Karpas-422 (cell line): ENCODE measurements around the gene TRPM8. TPM values are rescaled to one million over a fixed set of nuclear protein-coding genes. Genes with fewer than 3 reads are reported as not detected.

ENCODE experiments used
- DNase-seq: peaks from one replicate; pipeline ENCODE4 v3.0.0-alpha.2; 2015
- H2AFZ ChIP-seq: fragments of 200-600 bp; sonication (generic); 2 replicates; pipeline ENCODE4 v1.6.1; 2014; ENCODE audit warnings: antibody characterized with exemption, low read length, mixed read lengths
- H3K27ac ChIP-seq: fragments of 200-600 bp; sonication (generic); 2 replicates; pipeline ENCODE4 v1.5.1; 2014; ENCODE audit warnings: mild to moderate bottlenecking, low read length, moderate library complexity
- H3K27me3 ChIP-seq: fragments of 200-600 bp; sonication (generic); 2 replicates; pipeline ENCODE4 v1.6.1; 2014; ENCODE audit warnings: low read length, mixed read lengths
- H3K36me3 ChIP-seq: fragments of 200-600 bp; sonication (generic); 2 replicates; pipeline ENCODE4 v1.6.1; 2014; ENCODE audit warnings: low read length, mixed read lengths; ENCODE audit not compliant: insufficient read depth
- H3K4me1 ChIP-seq: fragments of 200-600 bp; sonication (generic); 2 replicates; pipeline ENCODE4 v1.6.1; 2014; ENCODE audit warnings: mild to moderate bottlenecking, low read length, mixed read lengths
- H3K4me2 ChIP-seq: fragments of 200-600 bp; sonication (generic); 2 replicates; pipeline ENCODE4 v1.6.1; 2014; ENCODE audit warnings: low read length, low read depth, mild to moderate bottlenecking; ENCODE audit not compliant: poor library complexity, severe bottlenecking
- H3K4me3 ChIP-seq: fragments of 200-600 bp; sonication (generic); 2 replicates; pipeline ENCODE4 v1.5.1; 2014; ENCODE audit warnings: mild to moderate bottlenecking, antibody characterized with exemption, low read length, mixed read lengths
- H3K79me2 ChIP-seq: fragments of 200-600 bp; sonication (generic); 2 replicates; pipeline ENCODE4 v1.6.1; 2014; ENCODE audit warnings: mild to moderate bottlenecking, low read length, mixed read lengths
- H3K9ac ChIP-seq: fragments of 200-600 bp; sonication (generic); 2 replicates; pipeline ENCODE4 v1.6.0; 2014; ENCODE audit warnings: low read length
- H3K9me2 ChIP-seq: fragments of 200-600 bp; sonication (generic), shearing (Covaris generic); replicated peaks from 2 replicates; pipeline ENCODE4 v1.6.0; 2014; ENCODE audit warnings: mild to moderate bottlenecking, low read length, moderate library complexity; ENCODE audit not compliant: insufficient read depth
- H3K9me3 ChIP-seq: fragments of 300-700, 200-600 bp; sonication (generic); 2 replicates; pipeline ENCODE4 v1.6.1; 2014; ENCODE audit warnings: low read length, mixed read lengths
- H4K20me1 ChIP-seq: fragments of 200-600 bp; sonication (generic); 2 replicates; pipeline ENCODE4 v1.6.1; 2014; ENCODE audit warnings: mild to moderate bottlenecking, antibody characterized with exemption, low read length, low read depth; ENCODE audit not compliant: insufficient read depth
- total RNA-seq: library from RNA; depleted of rRNA; stranded (reverse); fragments of >200 nt; shearing (Covaris generic); gene quantifications from 2 replicates; pipeline ENCODE4 v1.2.3, GENCODE V29; 2014; ENCODE audit warnings: low replicate concordance

The TRPM8 gene
- total RNA-seq, 1 experiment from 2014 or later, result not detected

DNA sequence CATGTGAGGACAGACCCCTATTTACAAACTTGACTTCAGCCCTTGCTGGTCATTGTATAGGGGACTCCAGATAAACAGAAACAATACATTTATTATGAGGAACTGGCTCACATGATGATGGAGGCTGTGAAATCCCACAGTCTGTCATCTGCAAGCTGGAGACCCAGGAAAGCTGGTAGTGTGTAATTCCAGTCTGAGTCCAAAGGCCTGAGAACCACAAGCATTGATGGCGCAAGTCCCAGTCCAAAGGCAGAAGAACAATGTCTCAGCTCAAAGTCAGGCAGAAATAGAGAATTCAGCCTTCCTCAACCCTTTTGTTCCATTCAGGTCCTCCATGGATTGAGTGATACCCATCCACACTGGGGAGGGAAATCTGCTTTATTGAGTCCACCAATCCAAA, 105.3 kb downstream of the TRPM8 start:
- no peaks in the 10 kb centered on the region for H3K27me3 ChIP-seq
- DNase-seq, result no peak
- no peaks in the 10 kb centered on the region for H3K79me2 ChIP-seq
- H3K4me3 ChIP-seq, result no peak overlapping the region
- no peaks in the 10 kb centered on the region for H3K9me2 ChIP-seq
- H3K9me3 ChIP-seq, result no peaks in the 10 kb centered on the region
- no peaks in the 10 kb centered on the region for H3K4me1 ChIP-seq
- H3K27ac ChIP-seq, result no peak overlapping the region
- H3K36me3 ChIP-seq, result no peaks in the 10 kb centered on the region
- no peak overlapping the region for H3K4me2 ChIP-seq
- H2AFZ ChIP-seq, result no peak overlapping the region
- no peak overlapping the region for H3K9ac ChIP-seq
- H4K20me1 ChIP-seq, result no peaks in the 10 kb centered on the region

- H3K9me3 ChIP-seq, result no peaks in the 10 kb centered on the region
- H3K9me2 ChIP-seq, result no peaks in the 10 kb centered on the region
- H4K20me1 ChIP-seq, result no peaks in the 10 kb centered on the region
- H3K79me2 ChIP-seq, result no peaks in the 10 kb centered on the region
- DNase-seq, result no peak
- H3K27ac ChIP-seq, result no peak overlapping the region
- H3K9ac ChIP-seq, result no peak overlapping the region
- no peak overlapping the region for H3K4me2 ChIP-seq
- no peaks in the 10 kb centered on the region for H3K27me3 ChIP-seq
- H3K36me3 ChIP-seq, result no peaks in the 10 kb centered on the region
- H3K4me1 ChIP-seq, result no peaks in the 10 kb centered on the region
- H2AFZ ChIP-seq, result no peak overlapping the region
- no peak overlapping the region for H3K4me3 ChIP-seq
Observed at GRCh38 chr2:234024304-234024703, 107.1 kb downstream of the TRPM8 start.

GRCh38 chr2:234025466-234025865, 108.3 kb downstream of the TRPM8 start:
- H3K36me3 ChIP-seq, result no peaks in the 10 kb centered on the region
- DNase-seq, result no peak
- H3K9ac ChIP-seq, result no peak overlapping the region
- H3K27ac ChIP-seq, result no peak overlapping the region
- H3K4me3 ChIP-seq, result no peak overlapping the region
- H3K9me3 ChIP-seq, result no peaks in the 10 kb centered on the region
- no peaks in the 10 kb centered on the region for H3K9me2 ChIP-seq
- no peaks in the 10 kb centered on the region for H4K20me1 ChIP-seq
- no peaks in the 10 kb centered on the region for H3K4me1 ChIP-seq
- no peak overlapping the region for H2AFZ ChIP-seq
- no peaks in the 10 kb centered on the region for H3K27me3 ChIP-seq
- H3K4me2 ChIP-seq, result no peak overlapping the region
- H3K79me2 ChIP-seq, result no peaks in the 10 kb centered on the region

- DNase-seq, result no peak
- no peaks in the 10 kb centered on the region for H3K79me2 ChIP-seq
- H3K4me3 ChIP-seq, result no peak overlapping the region
- H3K9me2 ChIP-seq, result no peaks in the 10 kb centered on the region
- no peak overlapping the region for H3K9ac ChIP-seq
- no peaks in the 10 kb centered on the region for H3K36me3 ChIP-seq
- H3K9me3 ChIP-seq, result no peaks in the 10 kb centered on the region
- no peaks in the 10 kb centered on the region for H4K20me1 ChIP-seq
- H3K4me2 ChIP-seq, result no peak overlapping the region
- H3K4me1 ChIP-seq, result no peaks in the 10 kb centered on the region
- H3K27ac ChIP-seq, result no peak overlapping the region
- H2AFZ ChIP-seq, result no peak overlapping the region
- no peaks in the 10 kb centered on the region for H3K27me3 ChIP-seq
Observed at GRCh38 chr2:234025891-234026401, 108.8 kb downstream of the TRPM8 start.

- no peak overlapping the region for H3K27ac ChIP-seq
- no peaks in the 10 kb centered on the region for H3K9me2 ChIP-seq
- no peaks in the 10 kb centered on the region for H3K9me3 ChIP-seq
- H3K27me3 ChIP-seq, result no peaks in the 10 kb centered on the region
- H4K20me1 ChIP-seq, result no peaks in the 10 kb centered on the region
- no peaks in the 10 kb centered on the region for H3K36me3 ChIP-seq
- H2AFZ ChIP-seq, result no peak overlapping the region
- H3K4me2 ChIP-seq, result no peak overlapping the region
- H3K79me2 ChIP-seq, result no peaks in the 10 kb centered on the region
- H3K4me3 ChIP-seq, result no peak overlapping the region
- H3K9ac ChIP-seq, result no peak overlapping the region
- no peaks in the 10 kb centered on the region for H3K4me1 ChIP-seq
- DNase-seq, result no peak
Observed at GRCh38 chr2:234026693-234027254, 109.6 kb downstream of the TRPM8 start.

GRCh38 chr2:234027641-234028040, 110.5 kb downstream of the TRPM8 start:
- no peaks in the 10 kb centered on the region for H3K9me2 ChIP-seq
- DNase-seq, result no peak
- no peak overlapping the region for H3K4me2 ChIP-seq
- no peak overlapping the region for H3K4me3 ChIP-seq
- H3K36me3 ChIP-seq, result no peaks in the 10 kb centered on the region
- H3K79me2 ChIP-seq, result no peaks in the 10 kb centered on the region
- H3K27me3 ChIP-seq, result no peaks in the 10 kb centered on the region
- no peaks in the 10 kb centered on the region for H3K4me1 ChIP-seq
- H4K20me1 ChIP-seq, result no peaks in the 10 kb centered on the region
- no peak overlapping the region for H3K27ac ChIP-seq
- H3K9me3 ChIP-seq, result peaks cover under 1% of the 10 kb centered on the region; the same call in 1 of the 2 replicates
- no peak overlapping the region for H3K9ac ChIP-seq
- H2AFZ ChIP-seq, result no peak overlapping the region

GRCh38 chr2:234029150-234029733, 112.1 kb downstream of the TRPM8 start:
- Histone ChIP-seq H3K9me2 (no peaks in the 10 kb centered on the region), H4K20me1 (no peaks in the 10 kb centered on the region), H3K9me3 (peaks cover 8% of the 10 kb centered on the region; the same call in 1 of the 2 replicates), H3K27me3 (no peaks in the 10 kb centered on the region), H3K4me1 (no peaks in the 10 kb centered on the region), H3K36me3 (no peaks in the 10 kb centered on the region), H3K79me2 (no peaks in the 10 kb centered on the region), H3K4me2 (no peak overlapping the region), H3K4me3 (no peak overlapping the region), H2AFZ (no peak overlapping the region), H3K27ac (no peak overlapping the region), H3K9ac (no peak overlapping the region)
- DNase-seq, result no peak

DNA sequence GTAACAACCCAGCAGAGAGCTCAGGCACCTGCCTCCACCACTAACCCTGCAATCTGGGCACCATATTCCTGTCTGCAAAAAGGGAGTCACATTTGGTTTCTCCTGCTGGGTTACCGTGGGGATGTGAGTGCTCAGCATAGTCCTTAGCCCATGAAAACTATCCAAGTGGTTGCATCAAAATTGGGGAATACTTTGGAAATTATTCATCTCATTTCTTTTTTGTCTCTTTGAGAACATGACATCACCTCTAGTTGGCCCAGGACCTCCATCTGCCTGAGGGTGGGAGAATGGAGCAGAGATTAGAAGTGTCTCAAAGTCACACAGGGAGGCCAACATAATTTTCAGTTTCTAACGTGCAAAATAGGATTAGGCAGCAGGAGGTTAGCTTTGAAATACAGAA, 114.0 kb downstream of the TRPM8 start:
- DNase-seq, result no peak
- H4K20me1 ChIP-seq, result no peaks in the 10 kb centered on the region
- no peaks in the 10 kb centered on the region for H3K27me3 ChIP-seq
- no peaks in the 10 kb centered on the region for H3K4me1 ChIP-seq
- H3K9me2 ChIP-seq, result no peaks in the 10 kb centered on the region
- H2AFZ ChIP-seq, result no peak overlapping the region
- no peak overlapping the region for H3K4me3 ChIP-seq
- no peak overlapping the region for H3K27ac ChIP-seq
- no peaks in the 10 kb centered on the region for H3K36me3 ChIP-seq
- H3K9ac ChIP-seq, result no peak overlapping the region
- H3K4me2 ChIP-seq, result no peak overlapping the region
- H3K9me3 ChIP-seq, result peaks cover 8% of the 10 kb centered on the region; the same call in 1 of the 2 replicates
- H3K79me2 ChIP-seq, result no peaks in the 10 kb centered on the region
